HepG2 (cell line): ENCODE results near the gene ANKAR. TPM values are rescaled to one million over a fixed set of nuclear protein-coding genes. Genes with fewer than 3 reads are reported as not detected.
"Not testable (repeated sequence)": the region's sequence is repeated elsewhere in the genome, so short reads cannot be mapped to it uniquely, and the experiment has no call there.

ENCODE experiments used
- ATAC-seq: fragments of 200-7000 bp; cut with Tn5 transposase; 3 replicates; pipeline ENCODE4 v1.9.1; 2020; ENCODE audit warnings: mild to moderate bottlenecking, moderate library complexity
- BruUV-seq: library from RNA; stranded (reverse); fragments of 400-500 nt; replicated peaks from 2 replicates; lab custom pipeline; 2021; lab: Mats Ljungman, UMichigan
- CTCF ChIA-PET: fragments of 300-600 bp; formaldehyde crosslinking; extraction: SDS; loops from one replicate; lab custom pipeline; 2021; ENCODE audit warnings: low total read pairs, inconsistent platforms, low intra/inter-chr PET ratio; lab: Yijun Ruan, JAX
- POLR2A ChIA-PET: fragments of 350-600 bp; sonication (Branson Sonifier 250); formaldehyde crosslinking; loops from one replicate; lab custom pipeline; 2020; ENCODE audit warnings: antibody characterized with exemption, inconsistent platforms; lab: Yijun Ruan, JAX
- DNase-seq: peaks from one replicate; pipeline ENCODE4 v3.0.0-alpha.2; 2015; ENCODE audit warnings: low spot score
- FAIRE-seq: peaks from 3 replicates; lab custom pipeline; 2011; peaks lifted over from hg19 to GRCh38; lab: Jason Lieb, UNC
- H2AFZ ChIP-seq: one replicate; pipeline ENCODE4 v1.6.1; 2011; ENCODE audit warnings: low read length, inconsistent platforms
- H3K27ac ChIP-seq: fragments of 300-600 bp; 3 replicates; pipeline ENCODE4 v1.8.0; 2011; ENCODE audit warnings: mixed run types, mild to moderate bottlenecking, mixed read lengths, low read length, inconsistent platforms; ENCODE audit not compliant: insufficient read depth; ENCODE audit errors: extremely low read length
- H3K27me3 ChIP-seq, 2 experiments: fragments of 200-600 bp in 1 of 2; 2 replicates in 1 of 2; 3 replicates in 1 of 2; pipeline versions ENCODE4 v1.6.0 to v1.8.0; 2011; ENCODE audit warnings: low read length in 2 of 2, mild to moderate bottlenecking in 2 of 2, moderate library complexity in 2 of 2, inconsistent platforms in 1 of 2; ENCODE audit not compliant: insufficient read depth in 2 of 2, control insufficient read depth in 1 of 2
- H3K36me3 ChIP-seq, 2 experiments: fragments of 200-600 bp in 1 of 2; replicated peaks in 1 of 2; 2 replicates in 1 of 2; 3 replicates in 1 of 2; pipeline versions ENCODE4 v1.5.1 to v1.8.0; 2011; ENCODE audit warnings: low read length in 2 of 2, inconsistent platforms in 1 of 2; ENCODE audit not compliant: insufficient read depth in 2 of 2, control insufficient read depth in 1 of 2
- H3K4me1 ChIP-seq: 2 replicates; pipeline ENCODE4 v1.5.1; 2012; ENCODE audit warnings: low read length, inconsistent platforms; ENCODE audit not compliant: insufficient read depth
- H3K4me2 ChIP-seq: 2 replicates; pipeline ENCODE4 v1.6.0; 2011; ENCODE audit warnings: low read depth, low read length, inconsistent platforms
- H3K4me3 ChIP-seq, 3 experiments: fragments of 200-600 bp in 1 of 3; sonication (generic), shearing (Covaris generic) in 1 of 3; replicated peaks in 1 of 3; 2 replicates each; pipeline ENCODE4 v1.5.1; 2011 to 2016; ENCODE audit warnings: low read length in 3 of 3, inconsistent platforms in 2 of 3, low read depth in 2 of 3, mild to moderate bottlenecking in 2 of 3, control low read depth in 1 of 3, mixed read lengths in 1 of 3; ENCODE audit not compliant: insufficient read depth in 1 of 3
- H3K79me2 ChIP-seq: one replicate; pipeline ENCODE4 v1.6.1; 2011; ENCODE audit warnings: low read length, inconsistent platforms; ENCODE audit not compliant: insufficient read depth
- H3K9ac ChIP-seq: 2 replicates; pipeline ENCODE4 v1.6.0; 2011; ENCODE audit warnings: mild to moderate bottlenecking, low read depth, low read length, inconsistent platforms; ENCODE audit not compliant: insufficient read depth
- H3K9me3 ChIP-seq: 2 replicates; pipeline ENCODE4 v1.5.1; 2012; ENCODE audit warnings: mild to moderate bottlenecking, low read length
- H4K20me1 ChIP-seq: 2 replicates; pipeline ENCODE4 v1.6.0; 2011; ENCODE audit warnings: inconsistent platforms, mild to moderate bottlenecking, low read length, moderate library complexity; ENCODE audit not compliant: insufficient read depth
- ETV6 ChIP-seq: sonication (generic); formaldehyde crosslinking; conservative IDR thresholded peaks from 2 replicates; pipeline ENCODE4 v1.4.0; 2020; ENCODE audit warnings: missing genetic modification reagents
- KDM5B ChIP-seq: sonication (generic); formaldehyde crosslinking; IDR thresholded peaks from 2 replicates; pipeline ENCODE4 v1.4.0; 2020; ENCODE audit warnings: missing genetic modification reagents, mild to moderate bottlenecking, borderline replicate concordance
- MAFF ChIP-seq: IDR thresholded peaks from 2 replicates; pipeline ENCODE4 v1.6.1; 2011; ENCODE audit warnings: low read depth, low read length, improper control_type of control experiment
- MAFK ChIP-seq, 2 experiments: IDR thresholded peaks in 1 of 2; conservative IDR thresholded peaks in 1 of 2; 2 replicates each; pipeline ENCODE4 v1.6.1; 2011; ENCODE audit warnings: improper control_type of control experiment in 2 of 2, low read length in 2 of 2
- MEIS1 ChIP-seq: sonication (generic); formaldehyde crosslinking; IDR thresholded peaks from 2 replicates; pipeline ENCODE4 v1.9.0; 2021; ENCODE audit warnings: mild to moderate bottlenecking, missing genetic modification reagents, moderate library complexity, borderline replicate concordance
- PHB2 ChIP-seq: fragments of 450-650 bp; IDR thresholded peaks from 2 replicates; pipeline ENCODE4 v1.6.1; 2018; ENCODE audit not compliant: partially characterized antibody
- PLRG1 ChIP-seq: fragments of 450-650 bp; conservative IDR thresholded peaks from 2 replicates; pipeline ENCODE4 v1.6.1; 2016
- SNRNP70 ChIP-seq: fragments of 200-400 bp; formaldehyde crosslinking; IDR thresholded peaks from 2 replicates; pipeline ENCODE4 v1.6.1; 2017; ENCODE audit warnings: mild to moderate bottlenecking, low read depth, low read length, moderate library complexity
- TRIM24 ChIP-seq: sonication (generic); formaldehyde crosslinking; IDR thresholded peaks from 2 replicates; pipeline ENCODE4 v1.8.0; 2022; ENCODE audit warnings: mild to moderate bottlenecking, missing genetic modification reagents
- ZNF251 ChIP-seq: sonication (generic); formaldehyde crosslinking; IDR thresholded peaks from 2 replicates; pipeline ENCODE4 v1.9.0; 2021; ENCODE audit warnings: mild to moderate bottlenecking, missing genetic modification reagents
- ZNF879 ChIP-seq: sonication (generic); formaldehyde crosslinking; IDR thresholded peaks from 2 replicates; pipeline ENCODE4 v1.8.1; 2023; ENCODE audit warnings: missing genetic modification reagents
- WGBS: methylation state at CpG from one replicate; pipeline ENCODE4 v1.1.6; 2017; ENCODE audit warnings: low lambda C conversion rate; 5-methylcytosine and 5-hydroxymethylcytosine counted together
- in situ Hi-C: cut with HindIII; loops from 2 replicates; pipeline ENCODE4 v1.10.0; 2017; ENCODE audit warnings: low pct_unique_long_range_greater_than_20kb; ENCODE audit not compliant: extremely low pct_ligation_motif_present
- intact Hi-C: fragments of 100-400 bp; cut with micrococcal nuclease; formaldehyde crosslinking; loops from one replicate; pipeline ENCODE4 v1.10.0; 2022; ENCODE audit not compliant: unreplicated experiment
- polyA plus RNA-seq, 8 experiments: library from polyadenylated mRNA; depleted of rRNA in 3 of 8; stranded (reverse) in 7 of 8; unstranded in 1 of 8; fragments of >200 nt; fragmentation: Illumina TruSeq in 4 of 8; extraction: Trizol in 4 of 8; gene quantifications; 2 replicates each; pipeline versions ENCODE4 v1.2.1 to v1.2.3, GENCODE V29; 2011 to 2016; ENCODE audit warnings: low read depth in 4 of 8, missing spikeins in 1 of 8, mixed read lengths in 1 of 8; ENCODE audit not compliant: insufficient read depth in 1 of 8
- total RNA-seq, 5 experiments: library from RNA; depleted of rRNA; stranded (reverse); fragments of >200 nt; fragmentation: Illumina TruSeq; extraction: Trizol; gene quantifications; 2 replicates each; pipeline ENCODE4 v1.2.3, GENCODE V29; 2016; ENCODE audit warnings: low read depth in 1 of 5
- TF ChIP-seq, protein P1 (sequence below): IDR thresholded peaks from 2 replicates; pipeline ENCODE4 v1.6.1; 2016; ENCODE audit warnings: low read depth, borderline replicate concordance

ANKAR gene
- total and polyA plus RNA-seq, 2 of the 13 experiments (the other 11 are each of a cell fraction or from before 2014, with no cell fraction given) = 3.6 to 5.0 TPM

DNA sequence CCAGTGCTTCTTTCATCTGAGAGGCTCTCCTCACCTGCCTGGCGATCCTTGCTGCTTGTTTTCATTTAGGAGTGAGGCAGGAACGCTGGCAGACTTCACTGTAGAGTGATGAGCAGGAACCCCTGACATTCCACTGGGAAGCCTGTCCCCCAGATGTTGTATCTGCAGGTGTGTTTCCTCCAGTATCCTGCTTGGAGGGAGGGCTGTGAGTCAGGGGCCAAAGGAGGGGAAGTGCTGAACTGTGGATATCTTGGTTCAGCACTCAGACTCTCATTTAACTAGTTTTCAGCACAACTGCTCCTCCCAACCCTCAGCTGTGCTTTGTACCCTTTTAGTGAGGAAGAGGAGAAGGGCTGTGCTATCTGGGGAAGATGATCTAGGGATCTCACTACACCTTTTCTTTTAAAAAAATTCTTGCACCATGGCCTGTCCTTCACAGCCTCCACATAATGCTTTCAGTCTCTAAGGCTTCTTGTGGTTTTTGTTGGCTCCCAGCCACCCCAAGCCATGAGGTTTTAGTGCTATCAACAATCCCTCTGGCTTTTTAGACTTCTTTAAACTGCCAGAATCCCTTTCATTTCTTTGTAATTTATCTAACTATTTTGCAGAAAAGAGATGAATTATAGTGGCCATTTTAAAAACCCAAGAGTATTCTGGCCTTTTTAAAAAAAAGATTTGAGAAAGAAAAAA lies 11.2 kb downstream of the ANKAR start (continued):
- no peak for TF ChIP-seq PHB2
- no peak for TF ChIP-seq ZNF251

DNA sequence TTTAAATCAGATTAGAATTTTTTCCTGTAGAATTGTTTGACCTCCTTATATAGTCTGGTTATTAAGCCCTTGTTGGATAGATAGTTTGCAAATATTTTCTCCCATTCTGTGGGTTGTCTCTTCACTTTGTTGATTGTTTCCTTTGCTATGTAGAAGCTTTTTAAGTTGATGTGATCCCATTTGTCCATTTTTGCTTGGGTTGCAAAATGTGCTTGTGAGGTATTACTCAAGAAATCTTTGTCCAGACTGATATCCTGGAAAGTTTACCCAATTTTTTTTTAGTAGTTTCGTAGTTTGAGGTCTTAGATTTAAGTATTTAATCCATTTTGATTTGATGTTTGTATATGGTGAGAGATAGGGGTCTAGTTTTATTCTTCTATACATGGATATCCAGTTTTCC lies 13.3 kb downstream of the ANKAR start:
- H3K4me3 ChIP-seq, H3K36me3 ChIP-seq, H3K4me2 ChIP-seq, H2AFZ ChIP-seq: not testable (repeated sequence)
- TF ChIP-seq MAFF = peak; percentile 76
- TF ChIP-seq MAFK (conservative IDR thresholded peaks at IDR 0.05 in 1 of 2, IDR thresholded peaks at IDR 0.05 in 1 of 2; ENCODE audit: low read length in 2 of 2) = peak; percentile 73 to 85; a peak in 3 of 4 replicates
- TF ChIP-seq, all 625 proteins: peak for 2; not testable (repeated sequence) for 623
- CTCF ChIA-PET, H3K79me2 ChIP-seq, FAIRE-seq, H3K27me3 ChIP-seq, H3K9ac ChIP-seq, H3K4me1 ChIP-seq, H4K20me1 ChIP-seq, in situ Hi-C loops, BruUV-seq, intact Hi-C loops, H3K27ac ChIP-seq, DNase-seq, H3K9me3 ChIP-seq, ATAC-seq, POLR2A ChIA-PET: not testable (repeated sequence)
- 83% methylated on average over 1 of the region's 1 CpG for WGBS

DNA sequence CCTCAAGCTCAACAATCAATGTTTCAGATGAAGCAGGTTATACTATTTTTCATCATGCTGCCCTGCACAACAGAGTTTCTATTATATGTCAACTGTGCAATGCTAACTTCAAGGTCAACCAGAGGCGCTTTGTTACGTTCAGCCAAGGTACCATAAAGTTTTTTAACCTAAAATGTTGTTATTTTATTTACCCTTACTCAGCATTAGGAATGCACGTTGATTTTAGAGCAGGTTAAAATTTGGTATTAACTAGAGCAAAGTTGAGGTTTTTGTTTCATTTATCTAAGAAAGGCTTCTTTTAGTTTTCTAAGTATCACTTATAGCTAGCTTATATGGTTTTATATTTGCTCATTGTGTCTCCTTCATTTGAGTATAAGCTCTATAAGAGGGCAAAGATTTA lies 21.8 kb downstream of the ANKAR start:
- ChIA-PET CTCF (interaction anchor here (1.2 kb wide), 1 partner anchor 22 kb away, joined by 3 read pairs; the partner anchor contains the start of gene ANKAR), POLR2A (interaction anchor here (2.5 kb wide), 1 partner anchor 21 kb away, joined by 6 read pairs; no protein-coding TSS in a partner anchor)
- Histone ChIP-seq H3K27ac (no peak overlapping the region), H3K9ac (no peak overlapping the region), H4K20me1 (no peaks in the 10 kb centered on the region), H2AFZ (no peak overlapping the region), H3K4me2 (no peak overlapping the region), H3K27me3 (no peaks in the 10 kb centered on the region), H3K9me3 (no peaks in the 10 kb centered on the region), H3K4me1 (no peaks in the 10 kb centered on the region), H3K4me3 (no peak overlapping the region), H3K36me3 (no peaks in the 10 kb centered on the region; a peak in 1 of 5 replicates), H3K79me2 (no peaks in the 10 kb centered on the region)
- intact Hi-C loops = loop anchor here (5.0 kb wide), 1 partner anchor 66 kb away; the partner anchor contains the start of gene OSGEPL1
- FAIRE-seq = no peak
- WGBS = 84% methylated on average over 3 of the region's 3 CpGs
- TF ChIP-seq, protein P1, sequence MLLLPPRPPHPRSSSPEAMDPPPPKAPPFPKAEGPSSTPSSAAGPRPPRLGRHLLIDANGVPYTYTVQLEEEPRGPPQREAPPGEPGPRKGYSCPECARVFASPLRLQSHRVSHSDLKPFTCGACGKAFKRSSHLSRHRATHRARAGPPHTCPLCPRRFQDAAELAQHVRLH = no peak
- no peak for TF ChIP-seq MEIS1 (CRISPR knock-in tag)
- peak; percentile 65 for TF ChIP-seq MAFF
- no peak for TF ChIP-seq TRIM24 (CRISPR knock-in tag)
- no peak for TF ChIP-seq ETV6 (CRISPR knock-in tag)
- no peak for TF ChIP-seq PLRG1
- TF ChIP-seq MAFK (conservative IDR thresholded peaks at IDR 0.05 in 1 of 2, IDR thresholded peaks at IDR 0.05 in 1 of 2; ENCODE audit: low read length in 2 of 2) = peak; percentile 48 to 77; a peak in 3 of 4 replicates
- TF ChIP-seq SNRNP70 = no peak
- TF ChIP-seq ZNF879 (CRISPR knock-in tag) = no peak
- TF ChIP-seq KDM5B = no peak
- no peak for DNase-seq
- ATAC-seq = no peak
- no TSS peak for BruUV-seq
- in situ Hi-C loops = no loop called here
